Prostate gland (tissue), 2 donors: Measurements from ENCODE around the gene AWAT1.

Experiments
- POLR2A ChIP-seq: fragments of 450-650 bp; IDR thresholded peaks from one replicate; pipeline ENCODE4 v1.6.1; 2016; ENCODE audit warnings: antibody characterized with exemption, mild to moderate bottlenecking
- POLR2AphosphoS5 ChIP-seq: sonication (generic); formaldehyde crosslinking; IDR thresholded peaks from one replicate; pipeline ENCODE4 v1.6.1; 2017; ENCODE audit warnings: antibody characterized with exemption
- TF ChIP-seq, protein P1 (sequence below), 4 experiments: fragments of 200-600 bp in 2 of 4; fragments of 450-650 bp in 2 of 4; sonication (generic) in 2 of 4; IDR thresholded peaks; 1 replicate in 3 of 4; 2 replicates in 1 of 4; pipeline ENCODE4 v1.5.1; 2016 to 2019; ENCODE audit warnings: antibody characterized with exemption in 4 of 4, mild to moderate bottlenecking in 2 of 4, moderate library complexity in 2 of 4

GRCh38 chrX:70244881-70245280 lies 10.4 kb downstream of the AWAT1 start:
- TF ChIP-seq, protein P1, sequence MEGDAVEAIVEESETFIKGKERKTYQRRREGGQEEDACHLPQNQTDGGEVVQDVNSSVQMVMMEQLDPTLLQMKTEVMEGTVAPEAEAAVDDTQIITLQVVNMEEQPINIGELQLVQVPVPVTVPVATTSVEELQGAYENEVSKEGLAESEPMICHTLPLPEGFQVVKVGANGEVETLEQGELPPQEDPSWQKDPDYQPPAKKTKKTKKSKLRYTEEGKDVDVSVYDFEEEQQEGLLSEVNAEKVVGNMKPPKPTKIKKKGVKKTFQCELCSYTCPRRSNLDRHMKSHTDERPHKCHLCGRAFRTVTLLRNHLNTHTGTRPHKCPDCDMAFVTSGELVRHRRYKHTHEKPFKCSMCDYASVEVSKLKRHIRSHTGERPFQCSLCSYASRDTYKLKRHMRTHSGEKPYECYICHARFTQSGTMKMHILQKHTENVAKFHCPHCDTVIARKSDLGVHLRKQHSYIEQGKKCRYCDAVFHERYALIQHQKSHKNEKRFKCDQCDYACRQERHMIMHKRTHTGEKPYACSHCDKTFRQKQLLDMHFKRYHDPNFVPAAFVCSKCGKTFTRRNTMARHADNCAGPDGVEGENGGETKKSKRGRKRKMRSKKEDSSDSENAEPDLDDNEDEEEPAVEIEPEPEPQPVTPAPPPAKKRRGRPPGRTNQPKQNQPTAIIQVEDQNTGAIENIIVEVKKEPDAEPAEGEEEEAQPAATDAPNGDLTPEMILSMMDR (IDR thresholded peaks at IDR 0.05), result no peak
- no peak for TF ChIP-seq POLR2AphosphoS5
- no peak for TF ChIP-seq POLR2A
